ENCODE results near the gene A1BG. TPM values are rescaled to one million over a fixed set of nuclear protein-coding genes. Genes with fewer than 3 reads are reported as not detected.

Gene A1BG
- total RNA-seq, 1 experiment from 2014 or later: 1.2 TPM

DNA sequence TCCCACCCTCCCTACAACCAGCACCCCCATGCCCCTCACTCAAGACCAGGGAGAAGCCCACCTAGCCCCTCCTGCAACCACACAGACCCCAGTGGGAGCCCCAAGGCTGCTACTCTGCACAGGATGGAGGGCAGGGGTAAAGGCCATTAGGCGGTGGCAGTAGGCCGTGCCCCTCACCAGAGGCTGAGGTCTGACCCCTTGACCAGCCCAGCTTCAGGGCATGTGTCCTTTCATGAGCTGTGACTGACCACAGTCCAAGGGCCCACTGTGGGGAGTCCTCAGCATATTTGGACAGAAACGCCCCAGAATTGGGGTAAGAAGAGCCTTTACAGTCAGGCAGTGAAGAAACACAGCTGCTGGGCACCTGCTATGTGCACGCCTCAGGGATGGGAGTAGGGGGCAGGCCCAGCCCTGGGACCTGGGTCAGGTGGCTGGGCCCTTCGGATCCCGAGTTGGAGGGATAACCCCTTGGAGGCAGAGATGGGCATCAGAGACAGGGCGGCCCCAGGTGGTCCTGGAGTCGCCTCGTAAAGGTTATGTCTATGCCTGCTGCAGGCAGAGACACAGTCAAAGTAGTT is 32.1 kb upstream of the A1BG start (continued):
- TF ChIP-seq, protein P1, sequence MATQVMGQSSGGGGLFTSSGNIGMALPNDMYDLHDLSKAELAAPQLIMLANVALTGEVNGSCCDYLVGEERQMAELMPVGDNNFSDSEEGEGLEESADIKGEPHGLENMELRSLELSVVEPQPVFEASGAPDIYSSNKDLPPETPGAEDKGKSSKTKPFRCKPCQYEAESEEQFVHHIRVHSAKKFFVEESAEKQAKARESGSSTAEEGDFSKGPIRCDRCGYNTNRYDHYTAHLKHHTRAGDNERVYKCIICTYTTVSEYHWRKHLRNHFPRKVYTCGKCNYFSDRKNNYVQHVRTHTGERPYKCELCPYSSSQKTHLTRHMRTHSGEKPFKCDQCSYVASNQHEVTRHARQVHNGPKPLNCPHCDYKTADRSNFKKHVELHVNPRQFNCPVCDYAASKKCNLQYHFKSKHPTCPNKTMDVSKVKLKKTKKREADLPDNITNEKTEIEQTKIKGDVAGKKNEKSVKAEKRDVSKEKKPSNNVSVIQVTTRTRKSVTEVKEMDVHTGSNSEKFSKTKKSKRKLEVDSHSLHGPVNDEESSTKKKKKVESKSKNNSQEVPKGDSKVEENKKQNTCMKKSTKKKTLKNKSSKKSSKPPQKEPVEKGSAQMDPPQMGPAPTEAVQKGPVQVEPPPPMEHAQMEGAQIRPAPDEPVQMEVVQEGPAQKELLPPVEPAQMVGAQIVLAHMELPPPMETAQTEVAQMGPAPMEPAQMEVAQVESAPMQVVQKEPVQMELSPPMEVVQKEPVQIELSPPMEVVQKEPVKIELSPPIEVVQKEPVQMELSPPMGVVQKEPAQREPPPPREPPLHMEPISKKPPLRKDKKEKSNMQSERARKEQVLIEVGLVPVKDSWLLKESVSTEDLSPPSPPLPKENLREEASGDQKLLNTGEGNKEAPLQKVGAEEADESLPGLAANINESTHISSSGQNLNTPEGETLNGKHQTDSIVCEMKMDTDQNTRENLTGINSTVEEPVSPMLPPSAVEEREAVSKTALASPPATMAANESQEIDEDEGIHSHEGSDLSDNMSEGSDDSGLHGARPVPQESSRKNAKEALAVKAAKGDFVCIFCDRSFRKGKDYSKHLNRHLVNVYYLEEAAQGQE (IDR thresholded peaks at IDR 0.05; ENCODE audit: low read depth): no peak
- TF ChIP-seq, protein P2, sequence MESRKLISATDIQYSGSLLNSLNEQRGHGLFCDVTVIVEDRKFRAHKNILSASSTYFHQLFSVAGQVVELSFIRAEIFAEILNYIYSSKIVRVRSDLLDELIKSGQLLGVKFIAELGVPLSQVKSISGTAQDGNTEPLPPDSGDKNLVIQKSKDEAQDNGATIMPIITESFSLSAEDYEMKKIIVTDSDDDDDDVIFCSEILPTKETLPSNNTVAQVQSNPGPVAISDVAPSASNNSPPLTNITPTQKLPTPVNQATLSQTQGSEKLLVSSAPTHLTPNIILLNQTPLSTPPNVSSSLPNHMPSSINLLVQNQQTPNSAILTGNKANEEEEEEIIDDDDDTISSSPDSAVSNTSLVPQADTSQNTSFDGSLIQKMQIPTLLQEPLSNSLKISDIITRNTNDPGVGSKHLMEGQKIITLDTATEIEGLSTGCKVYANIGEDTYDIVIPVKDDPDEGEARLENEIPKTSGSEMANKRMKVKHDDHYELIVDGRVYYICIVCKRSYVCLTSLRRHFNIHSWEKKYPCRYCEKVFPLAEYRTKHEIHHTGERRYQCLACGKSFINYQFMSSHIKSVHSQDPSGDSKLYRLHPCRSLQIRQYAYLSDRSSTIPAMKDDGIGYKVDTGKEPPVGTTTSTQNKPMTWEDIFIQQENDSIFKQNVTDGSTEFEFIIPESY (IDR thresholded peaks at IDR 0.05; ENCODE audit: extremely low read depth, insufficient replicate concordance, low read length): no peak
- TF ChIP-seq EZH2 (IDR thresholded peaks at IDR 0.05): no peak
- no peak for TF ChIP-seq RAD21 (IDR thresholded peaks at IDR 0.05; ENCODE audit: low read depth)
- no peak for TF ChIP-seq SP1 (IDR thresholded peaks at IDR 0.05; ENCODE audit: low read depth)
- no peak for TF ChIP-seq POLR2A (IDR thresholded peaks at IDR 0.05; ENCODE audit: borderline replicate concordance, extremely low read depth, insufficient read depth, insufficient read length)
- no peak for TF ChIP-seq TCF7L2 (IDR thresholded peaks at IDR 0.05; ENCODE audit: borderline replicate concordance, extremely low read depth, insufficient read depth, insufficient read length)
- no peak for TF ChIP-seq ZNF274 (IDR thresholded peaks at IDR 0.05; ENCODE audit: low read depth, low read length)
- no peak for TF ChIP-seq FOSL1 (IDR thresholded peaks at IDR 0.05; ENCODE audit: low read depth)
- TF ChIP-seq, protein P3, sequence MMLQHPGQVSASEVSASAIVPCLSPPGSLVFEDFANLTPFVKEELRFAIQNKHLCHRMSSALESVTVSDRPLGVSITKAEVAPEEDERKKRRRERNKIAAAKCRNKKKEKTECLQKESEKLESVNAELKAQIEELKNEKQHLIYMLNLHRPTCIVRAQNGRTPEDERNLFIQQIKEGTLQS (IDR thresholded peaks at IDR 0.05): no peak
- TF ChIP-seq POLR2AphosphoS5 (IDR thresholded peaks at IDR 0.05; ENCODE audit: low read depth, low read length): no peak
- TF ChIP-seq SRF (IDR thresholded peaks at IDR 0.05; ENCODE audit: low read depth): no peak
- TF ChIP-seq ZFX (IDR thresholded peaks at IDR 0.05): no peak
- no peak for TF ChIP-seq YY1 (IDR thresholded peaks at IDR 0.05; ENCODE audit: extremely low read depth, insufficient replicate concordance, low read depth, low read length)
